Measurements from ENCODE around the gene SRPX2.

SRPX2 gene

GRCh38 chrX:100696699-100697351 is 52.8 kb downstream of the SRPX2 start (continued):
- no peak for TF ChIP-seq TSHZ1 (tag by site-specific recombination; IDR thresholded peaks at IDR 0.05; ENCODE audit: borderline replicate concordance)

DNA sequence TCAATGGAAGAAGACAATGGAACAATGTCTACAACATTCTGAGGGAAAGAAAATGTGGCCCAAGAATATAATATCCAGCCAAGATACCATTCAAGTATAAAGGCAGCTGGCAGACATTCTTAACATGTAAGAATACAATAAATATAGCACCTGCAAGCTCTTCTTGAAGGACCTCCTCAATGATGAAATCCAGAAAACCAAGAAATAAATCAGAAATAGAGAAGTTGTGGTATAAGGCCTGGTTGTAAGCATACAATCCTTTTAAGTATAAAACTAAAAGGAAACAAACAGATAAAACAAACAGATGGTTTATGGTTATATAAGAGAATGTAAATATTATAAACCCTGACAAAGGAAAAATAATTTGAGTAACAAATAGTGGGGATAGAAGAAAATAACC is 54.6 kb downstream of the SRPX2 start:
- CTCF ChIA-PET: interaction anchor here (0.9 kb wide), 1 partner anchor 70 kb away, joined by 6 read pairs; no protein-coding TSS in a partner anchor
- no peak overlapping the region for H3K4me3 ChIP-seq (ENCODE audit: low read depth, low read length)
- H3K27ac ChIP-seq (ENCODE audit: extremely low read depth, low read depth, low read length): no peak overlapping the region
- no peaks in the 10 kb centered on the region for H3K9me3 ChIP-seq (ENCODE audit: control insufficient read depth, insufficient read depth, low read depth, low read length)
- POLR2A ChIA-PET: no interaction called here
- TF ChIP-seq, protein P1, sequence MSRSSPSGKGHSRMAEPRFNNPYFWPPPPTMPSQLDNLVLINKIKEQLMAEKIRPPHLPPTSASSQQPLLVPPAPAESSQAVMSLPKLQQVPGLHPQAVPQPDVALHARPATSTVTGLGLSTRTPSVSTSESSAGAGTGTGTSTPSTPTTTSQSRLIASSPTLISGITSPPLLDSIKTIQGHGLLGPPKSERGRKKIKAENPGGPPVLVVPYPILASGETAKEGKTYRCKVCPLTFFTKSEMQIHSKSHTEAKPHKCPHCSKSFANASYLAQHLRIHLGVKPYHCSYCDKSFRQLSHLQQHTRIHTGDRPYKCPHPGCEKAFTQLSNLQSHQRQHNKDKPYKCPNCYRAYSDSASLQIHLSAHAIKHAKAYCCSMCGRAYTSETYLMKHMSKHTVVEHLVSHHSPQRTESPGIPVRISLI (tag by site-specific recombination; IDR thresholded peaks at IDR 0.05): no peak
- TF ChIP-seq ZNF610 (tag by site-specific recombination; IDR thresholded peaks at IDR 0.05; ENCODE audit: borderline replicate concordance) (no peak), ZSCAN23 (tag by site-specific recombination; IDR thresholded peaks at IDR 0.05) (no peak), ZBTB20 (tag by site-specific recombination; IDR thresholded peaks at IDR 0.05) (no peak)
- 0 out of 2 replicates have a peak, but pooled peaks cover 5% of the 10 kb centered on the region for H3K4me1 ChIP-seq (ENCODE audit: control insufficient read depth, insufficient read depth, low read length)
- peaks cover 0 to 9% of the 10 kb centered on the region in 2 experiments; a peak in 1 of 3 replicates for H3K36me3 ChIP-seq (ENCODE audit: control insufficient read depth in 2 of 2, insufficient read depth in 1 of 2, low read length in 2 of 2)

DNA sequence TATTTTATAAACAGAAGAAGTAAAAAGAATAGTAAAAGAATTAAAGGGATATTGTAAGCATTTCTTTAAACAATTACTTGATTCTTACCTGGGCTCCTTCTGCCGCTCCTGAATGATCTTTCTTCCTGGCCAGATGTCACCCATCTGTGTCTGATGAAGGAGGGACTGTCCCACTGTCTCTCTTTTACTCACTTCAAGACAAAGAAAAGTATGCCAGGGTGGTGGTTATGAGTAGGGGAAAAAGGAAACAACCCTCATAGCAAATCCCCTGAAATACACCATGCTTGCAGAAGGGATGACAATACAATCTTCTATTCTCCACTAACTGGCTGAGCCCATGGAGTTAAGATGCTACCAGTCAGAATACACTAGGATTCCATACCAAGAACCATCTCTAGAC is 56.8 kb downstream of the SRPX2 start:
- CTCF ChIA-PET: interaction anchor here (0.9 kb wide), 1 partner anchor 15 kb away, joined by 3 read pairs; no protein-coding TSS in a partner anchor
- TF ChIP-seq ZBTB1 (tag by site-specific recombination; IDR thresholded peaks at IDR 0.05) (no peak), ZNF660 (tag by site-specific recombination; IDR thresholded peaks at IDR 0.05) (no peak), ZNF670 (tag by site-specific recombination; IDR thresholded peaks at IDR 0.05; ENCODE audit: low read depth) (no peak), ZNF133 (tag by site-specific recombination; IDR thresholded peaks at IDR 0.05) (no peak), ZNF792 (tag by site-specific recombination; IDR thresholded peaks at IDR 0.05) (no peak), ZNF416 (tag by site-specific recombination; IDR thresholded peaks at IDR 0.05) (no peak), ZNF571 (tag by site-specific recombination; IDR thresholded peaks at IDR 0.05) (no peak), ELK4 (IDR thresholded peaks at IDR 0.05; ENCODE audit: borderline replicate concordance, low read depth, low read length) (no peak), ZEB2 (tag by site-specific recombination; IDR thresholded peaks at IDR 0.05) (no peak), ZNF518A (tag by site-specific recombination; conservative IDR thresholded peaks at IDR 0.05; ENCODE audit: low read depth) (no peak), ZNF785 (tag by site-specific recombination; IDR thresholded peaks at IDR 0.05) (no peak), SALL2 (tag by site-specific recombination; IDR thresholded peaks at IDR 0.05; ENCODE audit: borderline replicate concordance) (no peak), ZNF837 (tag by site-specific recombination; IDR thresholded peaks at IDR 0.05) (no peak)
- TF ChIP-seq, protein P2, sequence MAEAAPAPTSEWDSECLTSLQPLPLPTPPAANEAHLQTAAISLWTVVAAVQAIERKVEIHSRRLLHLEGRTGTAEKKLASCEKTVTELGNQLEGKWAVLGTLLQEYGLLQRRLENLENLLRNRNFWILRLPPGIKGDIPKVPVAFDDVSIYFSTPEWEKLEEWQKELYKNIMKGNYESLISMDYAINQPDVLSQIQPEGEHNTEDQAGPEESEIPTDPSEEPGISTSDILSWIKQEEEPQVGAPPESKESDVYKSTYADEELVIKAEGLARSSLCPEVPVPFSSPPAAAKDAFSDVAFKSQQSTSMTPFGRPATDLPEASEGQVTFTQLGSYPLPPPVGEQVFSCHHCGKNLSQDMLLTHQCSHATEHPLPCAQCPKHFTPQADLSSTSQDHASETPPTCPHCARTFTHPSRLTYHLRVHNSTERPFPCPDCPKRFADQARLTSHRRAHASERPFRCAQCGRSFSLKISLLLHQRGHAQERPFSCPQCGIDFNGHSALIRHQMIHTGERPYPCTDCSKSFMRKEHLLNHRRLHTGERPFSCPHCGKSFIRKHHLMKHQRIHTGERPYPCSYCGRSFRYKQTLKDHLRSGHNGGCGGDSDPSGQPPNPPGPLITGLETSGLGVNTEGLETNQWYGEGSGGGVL (tag by site-specific recombination; IDR thresholded peaks at IDR 0.05): no peak
- Histone ChIP-seq H3K9me3 (ENCODE audit: control insufficient read depth, insufficient read depth, low read depth, low read length) (no peaks in the 10 kb centered on the region), H3K27ac (ENCODE audit: extremely low read depth, low read depth, low read length) (no peak overlapping the region), H3K4me3 (ENCODE audit: low read depth, low read length) (no peak overlapping the region), H3K4me1 (ENCODE audit: control insufficient read depth, insufficient read depth, low read length) (no peaks in the 10 kb centered on the region), H3K36me3 (ENCODE audit: control insufficient read depth in 2 of 2, insufficient read depth in 1 of 2, low read length in 2 of 2) (peaks cover 0 to 9% of the 10 kb centered on the region in 2 experiments; a peak in 1 of 3 replicates)
- POLR2A ChIA-PET: no interaction called here

Measured in HEK293 (cell line).